ENCODE measurements around the gene SLC8A1. TPM values are rescaled to one million over a fixed set of nuclear protein-coding genes. Genes with fewer than 3 reads are reported as not detected.

SLC8A1 gene
- total RNA-seq, 1 experiment from 2014 or later, result 1.7 TPM

GRCh38 chr2:40129725-40130124 lies 322.2 kb downstream of the SLC8A1 start:
- no peaks in the 10 kb centered on the region for H3K79me2 ChIP-seq (ENCODE audit: insufficient read depth, low read length)
- H3K56ac ChIP-seq (ENCODE audit: insufficient read length, low read depth, low read length), result no peak overlapping the region
- H3K14ac ChIP-seq (ENCODE audit: insufficient read depth, low read length), result no peak overlapping the region
- H3K27ac ChIP-seq (ENCODE audit: insufficient read length, low read depth, low read length), result no peak overlapping the region
- no peak overlapping the region for H3K18ac ChIP-seq (ENCODE audit: insufficient read length, low read depth, low read length)
- Mint-ChIP-seq H3K4me1 (peaks cover 10 to 13% of the 10 kb centered on the region in 2 experiments), H3K27ac (no peak overlapping the region), H3K4me3 (no peak overlapping the region), H3K36me3 (ENCODE audit: insufficient read depth in 1 of 3, low read depth in 3 of 3) (no peaks in the 10 kb centered on the region), H3K27me3 (ENCODE audit: low read depth) (no peaks in the 10 kb centered on the region), H3K9me3 (no peaks in the 10 kb centered on the region; a peak in 1 of 5 replicates)
- no peaks in the 10 kb centered on the region for H3K4me1 ChIP-seq (ENCODE audit: insufficient read depth, low read length)
- H4K91ac ChIP-seq (ENCODE audit: insufficient read length, low read depth, low read length), result no peak overlapping the region
- no peaks in the 10 kb centered on the region for H4K20me1 ChIP-seq (ENCODE audit: control insufficient read depth, insufficient read depth, insufficient read length)
- no peak overlapping the region for H3K9ac ChIP-seq (ENCODE audit: extremely low read depth, insufficient read length, low read length)
- H3K23ac ChIP-seq (ENCODE audit: insufficient read length, low read depth, low read length), result no peak overlapping the region
- no peak overlapping the region for H2BK5ac ChIP-seq (ENCODE audit: insufficient read length, low read length)
- no peak overlapping the region for H3T11ph ChIP-seq (ENCODE audit: low read length)
- DNase-seq, result no peak
- H2BK12ac ChIP-seq (ENCODE audit: insufficient read length, low read depth, low read length), result no peak overlapping the region
- H3K79me1 ChIP-seq (ENCODE audit: insufficient read depth, low read depth, low read length, poor library complexity, severe bottlenecking), result no peaks in the 10 kb centered on the region
- no peak overlapping the region for H2BK20ac ChIP-seq (ENCODE audit: low read depth, low read length, poor library complexity, severe bottlenecking)
- no peak overlapping the region for H2BK15ac ChIP-seq (ENCODE audit: low read depth, low read length)
- no CpG with 5 or more reads among the region's 1 CpG for WGBS (ENCODE audit: extremely low coverage, insufficient read length, low lambda C conversion rate)
- TF ChIP-seq CTCF (conservative IDR thresholded peaks at IDR 0.05), result no peak
- H3K9me3 ChIP-seq (ENCODE audit: control insufficient read depth, low read depth, low read length), result no peaks in the 10 kb centered on the region
- H3K27me3 ChIP-seq (ENCODE audit: insufficient read depth, low read length), result no peaks in the 10 kb centered on the region
- no peak overlapping the region for H4K8ac ChIP-seq (replicated peaks; ENCODE audit: insufficient read length, low read depth, low read length)
- no peak overlapping the region for H4K5ac ChIP-seq (ENCODE audit: insufficient read length, low read depth, low read length)
- H2BK120ac ChIP-seq (ENCODE audit: low read depth, low read length, poor library complexity, severe bottlenecking), result no peak overlapping the region
- H3K4ac ChIP-seq (ENCODE audit: low read depth, low read length), result no peak overlapping the region
- no peak overlapping the region for H2AFZ ChIP-seq (ENCODE audit: low read length)
- no peak overlapping the region for H2AK5ac ChIP-seq (ENCODE audit: insufficient read length, low read length)
- H3K4me2 ChIP-seq (ENCODE audit: insufficient read depth, insufficient read length, low read length), result no peak overlapping the region
- no peaks in the 10 kb centered on the region for H3K23me2 ChIP-seq (ENCODE audit: insufficient read length, low read depth, low read length, poor library complexity, severe bottlenecking)

Data from H9 (cell line).